K562 treated with DMSO at 1 percent for 24 hours (cell line): ENCODE measurements around the gene TSPYL1. TPM values are rescaled to one million over a fixed set of nuclear protein-coding genes. Genes with fewer than 3 reads are reported as not detected.

Experiments
- total RNA-seq: library from RNA; unstranded; fragments of 300-600 nt; gene quantifications from 2 replicates; pipeline ENCODE4 v1.2.3, GENCODE V29; 2022; ENCODE audit warnings: low read depth; ENCODE audit not compliant: insufficient read depth

Gene TSPYL1
- total RNA-seq, result 42.8 and 45.2 TPM in 2 replicates

GRCh38 chr6:116279232-116280160 is at the start of gene TSPYL1:
Gene TSPYL1 (minus strand): TSS chr6:116279930. CDS start chr6:116279830, 100 bp downstream.

GRCh38 chr6:116253505-116254296 is 26.0 kb downstream of the TSPYL1 start, which contains the start of gene TSPYL4:
Gene TSPYL4 (minus strand): TSS chr6:116254075. CDS start chr6:116254008, 67 bp downstream.

Other genes starting within 250 kb of the TSPYL1 start
- 0.29 and 0.36 TPM in 2 replicates for gene FRK, start 219.0 kb downstream of the TSPYL1 start, total RNA-seq
- 21.4 and 32.5 TPM in 2 replicates for gene NT5DC1, start 179.1 kb downstream of the TSPYL1 start, total RNA-seq
- gene COL10A1, start 153.8 kb downstream of the TSPYL1 start, total RNA-seq, result not detected in 2 replicates
- gene TSPYL4, start 25.9 kb downstream of the TSPYL1 start, total RNA-seq, result 7.2 and 8.7 TPM in 2 replicates
- 1.3 and 2.0 TPM in 2 replicates for gene DSE, start 91.0 kb upstream of the TSPYL1 start, total RNA-seq
- gene CALHM6, start 181.4 kb upstream of the TSPYL1 start, total RNA-seq, result 0.29 TPM in 1 of 2 replicates, not detected in the other
- 0.10 and 0.16 TPM in 2 replicates for gene CALHM5, start 231.7 kb upstream of the TSPYL1 start, total RNA-seq